Right ventricle myocardium superior (tissue), 1 donor: ENCODE data around the gene SCAND1. TPM values are rescaled to one million over a fixed set of nuclear protein-coding genes. Genes with fewer than 3 reads are reported as not detected.

Source experiments
- ATAC-seq: fragments of 200-7000 bp; cut with Tn5 transposase; one replicate; pipeline ENCODE4 v1.9.1; 2020; ENCODE audit warnings: mild to moderate bottlenecking; ENCODE audit not compliant: poor library complexity
- DNase-seq: peaks from one replicate; pipeline ENCODE4 v3.0.0-alpha.2; 2020
- intact Hi-C: fragments of 100-400 bp; cut with DNase I; formaldehyde crosslinking; loops from one replicate; pipeline ENCODE4 v1.11.2; 2022
- total RNA-seq: library from RNA; stranded (reverse); fragmentation: NEBNext Ultra II Directional; extraction: Animal tissue kit (Norgen Biotek cat#: 25700); gene quantifications from one replicate; pipeline ENCODE4 v1.2.1, GENCODE V29; 2021
- donor health status: DM: no; HTN: yes; CAD: no; lungs with severe emphysema.

Gene SCAND1
- total RNA-seq, 1 donor from 2014 or later, result 37.9 TPM

DNA sequence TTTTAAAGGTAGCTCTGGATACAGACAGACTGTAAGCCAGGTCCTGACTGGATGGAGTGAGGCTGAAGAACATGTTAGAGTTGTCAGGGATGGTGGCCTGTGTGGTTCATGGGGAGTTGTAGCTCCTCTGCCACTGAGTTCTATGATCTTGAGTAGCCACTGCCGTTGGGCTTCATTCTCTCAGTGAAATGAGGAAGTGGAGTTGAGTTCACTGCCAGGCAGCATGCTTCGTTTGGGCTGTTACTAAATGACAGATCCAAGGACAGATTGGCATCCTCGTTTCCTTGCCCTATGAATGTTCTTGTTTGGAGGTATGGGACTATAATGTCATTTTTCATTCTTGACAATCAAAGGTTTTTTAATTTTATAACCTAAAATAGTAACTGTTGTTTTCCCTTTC lies 37.2 kb downstream of the SCAND1 start:
- ATAC-seq (no peak), DNase-seq (no peak)
- intact Hi-C loops, result no loop called here

GRCh38 chr20:35912881-35913280 lies 41.4 kb downstream of the SCAND1 start:
- intact Hi-C loops, result no loop called here
- DNase-seq (no peak), ATAC-seq (no peak)

- intact Hi-C loops, result no loop called here
- no peak for DNase-seq
- ATAC-seq, result no peak
Measured at GRCh38 chr20:35910254-35910653, 44.0 kb downstream of the SCAND1 start.

DNA sequence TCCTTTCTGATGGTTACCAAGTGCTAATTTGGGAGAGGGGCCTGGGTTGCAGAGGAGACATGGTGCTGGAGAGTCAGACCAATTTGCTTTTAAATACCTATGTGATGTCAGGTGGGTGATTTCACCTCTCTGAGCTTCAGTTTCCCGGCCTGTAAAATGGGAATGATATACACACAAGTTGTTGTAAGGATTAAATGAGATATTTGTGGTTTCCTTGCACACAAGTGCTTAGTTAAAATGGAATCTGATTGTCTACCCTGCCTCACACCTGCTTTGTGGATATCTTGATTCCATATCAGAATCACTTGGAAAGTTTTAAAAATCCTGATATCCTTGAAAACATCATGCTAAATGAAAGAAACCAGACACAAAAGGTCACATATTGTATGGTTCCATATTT lies 44.5 kb downstream of the SCAND1 start:
- ATAC-seq (no peak), DNase-seq (no peak)
- intact Hi-C loops, result no loop called here

GRCh38 chr20:35909176-35909575 lies 45.1 kb downstream of the SCAND1 start:
- intact Hi-C loops, result no loop called here
- ATAC-seq, result no peak
- DNase-seq, result no peak

DNA sequence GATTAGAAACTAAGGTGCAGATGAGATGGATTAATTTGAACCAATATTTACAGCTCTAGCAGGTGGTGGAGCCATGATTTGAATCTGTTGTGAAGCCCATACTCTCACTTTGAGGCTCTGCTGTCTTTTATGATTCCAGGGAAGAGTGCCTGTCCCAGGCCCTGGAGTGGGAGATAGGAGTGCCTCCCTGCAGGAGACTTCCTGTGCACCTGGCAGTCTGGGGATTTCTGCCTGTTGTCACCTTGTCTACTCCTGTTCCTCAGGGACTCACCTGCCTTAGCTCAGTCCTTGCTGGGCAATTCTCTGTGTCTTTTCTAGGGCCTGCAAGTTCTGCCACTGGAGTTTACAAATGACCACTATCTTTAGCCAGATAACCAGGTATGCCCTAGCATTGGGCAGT lies 46.3 kb downstream of the SCAND1 start:
- intact Hi-C loops, result no loop called here
- no peak for DNase-seq
- no peak for ATAC-seq

GRCh38 chr20:35907017-35907701 lies 47.1 kb downstream of the SCAND1 start:
- peak; percentile 56 for DNase-seq
- peak; percentile 94 for ATAC-seq
- intact Hi-C loops, result no loop called here

DNA sequence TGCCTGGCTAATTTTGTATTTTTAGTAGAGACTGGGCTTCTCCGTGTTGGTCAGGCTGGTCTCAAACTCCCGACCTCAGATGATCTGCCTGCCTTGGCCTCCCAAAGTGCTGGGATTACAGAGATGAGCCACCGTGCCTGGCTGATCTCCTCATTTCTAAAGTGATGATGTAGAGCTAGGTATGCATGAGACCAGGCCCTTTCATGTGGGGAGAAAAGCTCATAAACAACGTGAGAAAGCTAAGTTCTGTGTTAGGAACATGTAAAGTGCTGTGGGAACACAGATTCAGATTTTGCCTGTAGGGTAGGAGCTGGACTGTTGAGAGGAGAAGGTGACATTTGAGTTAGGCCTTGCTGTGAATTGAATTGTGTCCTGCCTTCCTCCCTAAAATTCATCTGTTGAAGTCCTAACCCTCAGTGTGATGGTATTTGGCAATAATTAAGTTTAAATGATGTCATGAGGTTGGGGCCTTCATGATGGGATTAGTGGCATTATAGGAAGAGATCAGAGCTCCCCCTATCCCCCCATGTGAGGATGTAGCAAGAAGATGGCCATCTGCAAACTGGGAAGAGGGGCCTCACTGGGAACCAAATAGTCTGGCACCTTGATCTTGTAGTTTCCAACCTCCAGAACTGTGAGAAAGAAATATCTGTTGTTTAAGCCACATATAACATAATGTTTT lies 49.2 kb downstream of the SCAND1 start:
- DNase-seq (no peak), ATAC-seq (no peak)
- intact Hi-C loops, result no loop called here

- intact Hi-C loops, result no loop called here
- DNase-seq (no peak), ATAC-seq (no peak)
Measured at GRCh38 chr20:35903843-35904242, 50.5 kb downstream of the SCAND1 start.

Other genes with a start within 250 kb of the SCAND1 start
- gene RBM39, start 212.2 kb downstream of the SCAND1 start, total RNA-seq, result 134 TPM
- 37.2 TPM for gene PHF20, start 182.5 kb downstream of the SCAND1 start, total RNA-seq
- 3.8 TPM for gene CNBD2, start 14.1 kb upstream of the SCAND1 start, total RNA-seq
- 14.8 TPM for gene EPB41L1, start 200.2 kb upstream of the SCAND1 start, total RNA-seq